ENCODE measurements around the gene ADCY4.

ADCY4 gene

DNA sequence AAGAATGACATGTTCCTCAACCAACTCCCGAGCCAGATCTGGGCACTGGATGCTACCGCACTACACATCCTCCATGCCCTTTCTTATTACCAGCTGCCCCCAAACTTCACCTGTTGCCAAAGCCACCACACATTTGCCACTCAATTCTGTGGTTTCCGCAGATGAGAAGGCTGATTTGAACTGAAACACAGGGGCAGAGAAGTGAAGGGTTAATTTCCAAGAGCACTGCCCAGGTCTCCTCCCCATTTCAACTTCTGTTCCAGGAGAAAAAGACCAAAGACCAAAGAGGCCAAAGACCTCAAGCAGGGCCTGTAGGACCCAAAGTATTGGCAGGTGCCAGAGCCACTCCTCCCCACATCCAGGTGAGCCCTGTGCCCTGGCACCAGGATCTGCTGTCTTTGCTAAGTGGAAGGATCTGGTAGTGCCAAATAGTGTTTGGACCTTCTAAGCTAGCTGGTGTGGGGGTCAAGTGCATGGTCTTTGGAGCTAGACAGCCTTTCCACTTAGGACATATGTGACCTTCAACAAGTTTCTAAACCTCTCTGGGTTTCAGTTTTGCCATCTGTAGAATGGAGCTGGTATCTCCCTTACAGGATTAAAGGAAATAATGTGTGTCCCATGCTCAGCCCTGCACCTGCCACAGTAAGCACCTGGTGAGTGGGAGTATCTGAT is 43.3 kb downstream of the ADCY4 start:
- no peak for DNase-seq (ENCODE audit: extremely low read depth, low read depth)
- TF ChIP-seq, protein P1, sequence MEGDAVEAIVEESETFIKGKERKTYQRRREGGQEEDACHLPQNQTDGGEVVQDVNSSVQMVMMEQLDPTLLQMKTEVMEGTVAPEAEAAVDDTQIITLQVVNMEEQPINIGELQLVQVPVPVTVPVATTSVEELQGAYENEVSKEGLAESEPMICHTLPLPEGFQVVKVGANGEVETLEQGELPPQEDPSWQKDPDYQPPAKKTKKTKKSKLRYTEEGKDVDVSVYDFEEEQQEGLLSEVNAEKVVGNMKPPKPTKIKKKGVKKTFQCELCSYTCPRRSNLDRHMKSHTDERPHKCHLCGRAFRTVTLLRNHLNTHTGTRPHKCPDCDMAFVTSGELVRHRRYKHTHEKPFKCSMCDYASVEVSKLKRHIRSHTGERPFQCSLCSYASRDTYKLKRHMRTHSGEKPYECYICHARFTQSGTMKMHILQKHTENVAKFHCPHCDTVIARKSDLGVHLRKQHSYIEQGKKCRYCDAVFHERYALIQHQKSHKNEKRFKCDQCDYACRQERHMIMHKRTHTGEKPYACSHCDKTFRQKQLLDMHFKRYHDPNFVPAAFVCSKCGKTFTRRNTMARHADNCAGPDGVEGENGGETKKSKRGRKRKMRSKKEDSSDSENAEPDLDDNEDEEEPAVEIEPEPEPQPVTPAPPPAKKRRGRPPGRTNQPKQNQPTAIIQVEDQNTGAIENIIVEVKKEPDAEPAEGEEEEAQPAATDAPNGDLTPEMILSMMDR (IDR thresholded peaks at IDR 0.05; ENCODE audit: low read depth, low read length): no peak

DNA sequence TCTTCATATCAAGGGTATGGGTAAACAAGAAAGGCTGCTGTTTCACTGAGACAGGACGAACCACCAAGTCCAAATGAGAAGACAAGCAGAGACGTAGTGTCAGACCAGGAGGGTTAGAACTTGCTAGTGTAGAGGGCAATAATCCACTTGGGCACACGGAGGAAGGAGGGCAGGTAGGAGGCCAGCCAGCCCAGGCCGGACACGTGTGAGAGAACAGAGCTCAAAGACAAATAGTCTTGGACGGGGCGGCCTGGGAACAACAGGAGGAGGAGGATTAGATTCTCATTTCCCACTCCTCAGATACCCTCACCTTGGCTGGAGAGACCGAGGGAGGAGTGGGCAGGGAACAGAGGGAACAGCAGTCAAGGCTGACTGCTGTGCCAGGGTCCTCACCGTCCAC is 44.1 kb downstream of the ADCY4 start:
- DNase-seq (ENCODE audit: extremely low read depth, low read depth): no peak
- TF ChIP-seq, protein P1 (IDR thresholded peaks at IDR 0.05; ENCODE audit: low read depth, low read length): no peak

- TF ChIP-seq, protein P1 (IDR thresholded peaks at IDR 0.05; ENCODE audit: low read depth, low read length): no peak
- no peak for DNase-seq (ENCODE audit: extremely low read depth, low read depth)
These were observed 45.1 kb downstream of the ADCY4 start for GRCh38 chr14:24289649-24290280.

DNA sequence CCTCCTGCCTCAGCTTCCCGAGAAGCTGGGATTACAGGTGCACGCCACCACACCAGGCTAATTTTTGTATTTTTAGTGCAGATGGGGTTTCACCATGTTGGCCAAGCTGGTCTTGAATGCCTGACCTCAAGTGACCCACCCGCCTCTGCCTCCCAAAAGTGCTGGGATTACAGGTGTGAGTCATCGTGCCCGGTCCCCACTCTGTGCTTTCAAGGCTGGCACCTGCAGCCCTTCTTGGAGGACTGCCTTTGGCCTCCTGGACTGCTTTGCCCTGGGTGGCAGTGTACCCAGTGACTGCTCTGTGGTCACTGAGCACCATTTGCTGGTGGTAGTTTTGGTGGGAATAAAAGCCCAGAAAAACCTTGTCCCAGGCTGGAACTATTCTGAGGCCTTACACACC is 47.9 kb downstream of the ADCY4 start:
- no peak for DNase-seq (ENCODE audit: extremely low read depth, low read depth)
- TF ChIP-seq, protein P1 (IDR thresholded peaks at IDR 0.05; ENCODE audit: low read depth, low read length): no peak

DNA sequence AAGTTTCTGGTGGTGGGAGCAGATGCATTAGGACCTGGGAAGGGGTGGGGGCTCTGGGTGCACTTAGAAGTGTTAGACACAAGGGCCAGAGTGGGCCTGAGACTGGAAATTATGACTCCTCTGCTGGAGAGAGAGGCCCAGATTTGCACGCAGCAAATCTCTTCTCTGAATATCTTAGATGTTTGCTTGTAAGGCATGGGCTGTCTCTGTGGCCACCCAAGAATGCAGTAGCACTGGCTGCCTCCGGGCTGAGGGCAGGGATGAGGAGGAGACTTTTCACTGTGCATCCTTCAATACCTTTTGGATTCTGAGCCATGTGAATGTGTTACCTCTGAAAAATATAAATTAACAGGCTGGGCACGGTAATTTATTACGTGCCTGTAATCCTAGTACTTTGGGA is 49.5 kb downstream of the ADCY4 start:
- TF ChIP-seq, protein P1 (IDR thresholded peaks at IDR 0.05; ENCODE audit: low read depth, low read length): no peak
- no peak for DNase-seq (ENCODE audit: extremely low read depth, low read depth)

GRCh38 chr14:24284501-24285035 is 50.3 kb downstream of the ADCY4 start:
- no peak for DNase-seq (ENCODE audit: extremely low read depth, low read depth)
- TF ChIP-seq, protein P1 (IDR thresholded peaks at IDR 0.05; ENCODE audit: low read depth, low read length): no peak

DNA sequence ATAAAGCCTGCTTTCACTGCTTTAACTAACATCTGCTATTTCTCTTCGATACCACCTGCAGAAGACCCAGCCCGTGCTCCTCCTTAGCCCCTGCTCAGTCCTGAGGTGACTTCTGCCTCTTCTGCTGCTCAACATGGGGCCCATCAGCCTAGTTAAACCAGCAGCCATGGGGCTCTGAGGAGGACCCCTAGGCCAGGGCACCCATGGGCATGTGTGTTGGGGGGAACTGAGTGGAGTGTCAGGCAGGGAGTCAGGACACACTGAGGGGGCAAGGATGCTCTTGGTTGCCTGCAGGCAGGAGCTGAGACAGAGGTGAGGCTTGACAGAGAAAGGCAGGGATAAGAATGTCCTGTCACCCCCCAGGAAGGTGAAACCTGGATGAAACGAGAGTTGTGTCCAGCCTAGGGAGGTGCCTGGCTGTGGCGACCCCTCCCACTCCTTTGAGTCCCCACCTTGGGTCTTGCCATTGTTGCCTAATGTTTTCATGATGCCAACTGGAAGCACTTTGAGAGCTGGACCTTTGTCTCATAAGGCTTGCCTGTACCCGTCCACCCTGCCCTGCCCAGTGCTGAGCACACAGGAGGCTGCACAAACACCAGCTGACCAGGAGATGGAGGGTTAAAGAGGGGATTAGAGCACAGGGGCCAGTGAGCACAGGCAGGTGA is 50.9 kb downstream of the ADCY4 start:
- no peak for DNase-seq (ENCODE audit: extremely low read depth, low read depth)
- TF ChIP-seq, protein P1 (IDR thresholded peaks at IDR 0.05; ENCODE audit: low read depth, low read length): no peak
